ENCODE measurements around the gene E2F4. TPM values are rescaled to one million over a fixed set of nuclear protein-coding genes. Genes with fewer than 3 reads are reported as not detected.

E2F4 gene
- total and polyA plus RNA-seq, 2 donors (not counting 1 experiment from before 2014, with no cell fraction given): 106 to 188 TPM

GRCh38 chr16:67202426-67202825 lies 10.5 kb downstream of the E2F4 start:
- H3K27me3 Mint-ChIP-seq: no peaks in the 10 kb centered on the region
- peaks cover 5% of the 10 kb centered on the region for H3K4me1 Mint-ChIP-seq
- Histone ChIP-seq H3K4me2 (replicated peaks; ENCODE audit: low read depth, low read length, poor library complexity, severe bottlenecking) (no peak overlapping the region), H3K4me3 (ENCODE audit: control extremely low read depth in 1 of 5, extremely low read depth in 1 of 5, insufficient read depth in 1 of 5, low read depth in 2 of 5, low read length in 4 of 5) (no peak overlapping the region), H2AFZ (ENCODE audit: insufficient read depth, low read depth, low read length, poor library complexity, severe bottlenecking) (no peak overlapping the region), H3K27me3 (replicated peaks in 1 of 4; ENCODE audit: control extremely low read depth in 1 of 4, control insufficient read depth in 3 of 4, insufficient read depth in 4 of 4, low read length in 3 of 4) (no peaks in the 10 kb centered on the region), H3K4me1 (ENCODE audit: control insufficient read depth in 2 of 2, insufficient read depth in 2 of 2, low read length in 2 of 2) (no peaks in the 10 kb centered on the region), H4K20me1 (ENCODE audit: control insufficient read depth, insufficient read depth, low read length, poor library complexity, severe bottlenecking) (peaks cover 11% of the 10 kb centered on the region), H3K9me3 (ENCODE audit: control extremely low read depth in 1 of 3, control insufficient read depth in 2 of 3, insufficient read depth in 1 of 3, low read length in 2 of 3) (no peaks in the 10 kb centered on the region), H3K27ac (ENCODE audit: low read length in 2 of 2) (no peak overlapping the region), H3K9ac (ENCODE audit: low read length) (no peak overlapping the region), H3K79me2 (ENCODE audit: control insufficient read depth, insufficient read depth, low read length) (no peaks in the 10 kb centered on the region), H3K36me3 (replicated peaks in 1 of 2; ENCODE audit: control extremely low read depth in 1 of 2, control insufficient read depth in 1 of 2, extremely low read depth in 1 of 2, insufficient read depth in 2 of 2, low read length in 1 of 2) (peaks cover 0 to 37% of the 10 kb centered on the region in 2 experiments)
- ChIA-PET POLR2A (interaction anchor here (0.7 kb wide), 1 partner anchor 204 kb away, joined by 7 read pairs; no protein-coding TSS in a partner anchor), CTCF (no interaction called here)
- intact Hi-C loops (cut with micrococcal nuclease): no loop called here
- H3K9me3 Mint-ChIP-seq (ENCODE audit: insufficient read depth): no peaks in the 10 kb centered on the region
- H3K4me3 Mint-ChIP-seq: no peak overlapping the region
- DNase-seq: no peak
- TF ChIP-seq CTCF (IDR thresholded peaks at IDR 0.05): no peak
- TF ChIP-seq EZH2 (IDR thresholded peaks at IDR 0.05; ENCODE audit: borderline replicate concordance, insufficient read depth, low read depth, low read length, poor library complexity, severe bottlenecking): no peak
- no peak overlapping the region for H3K27ac Mint-ChIP-seq
- ATAC-seq (ENCODE audit: low read depth): no peak
- 98% methylated on average over 12 of the region's 12 CpGs for WGBS (ENCODE audit: insufficient coverage)

GRCh38 chr16:67202956-67203493 lies 11.1 kb downstream of the E2F4 start:
- Mint-ChIP-seq H3K27me3 (no peaks in the 10 kb centered on the region), H3K9me3 (ENCODE audit: insufficient read depth) (no peaks in the 10 kb centered on the region), H3K4me3 (no peak overlapping the region), H3K4me1 (peaks cover 5% of the 10 kb centered on the region), H3K27ac (no peak overlapping the region)
- Histone ChIP-seq H2AFZ (ENCODE audit: insufficient read depth, low read depth, low read length, poor library complexity, severe bottlenecking) (no peak overlapping the region), H3K9me3 (ENCODE audit: control extremely low read depth in 1 of 3, control insufficient read depth in 2 of 3, insufficient read depth in 1 of 3, low read length in 2 of 3) (no peaks in the 10 kb centered on the region), H3K79me2 (ENCODE audit: control insufficient read depth, insufficient read depth, low read length) (no peaks in the 10 kb centered on the region), H3K27me3 (replicated peaks in 1 of 4; ENCODE audit: control extremely low read depth in 1 of 4, control insufficient read depth in 3 of 4, insufficient read depth in 4 of 4, low read length in 3 of 4) (no peaks in the 10 kb centered on the region), H3K27ac (ENCODE audit: low read length in 2 of 2) (no peak overlapping the region), H3K9ac (ENCODE audit: low read length) (no peak overlapping the region), H3K4me2 (replicated peaks; ENCODE audit: low read depth, low read length, poor library complexity, severe bottlenecking) (no peak overlapping the region), H3K4me1 (ENCODE audit: control insufficient read depth in 2 of 2, insufficient read depth in 2 of 2, low read length in 2 of 2) (no peaks in the 10 kb centered on the region), H4K20me1 (ENCODE audit: control insufficient read depth, insufficient read depth, low read length, poor library complexity, severe bottlenecking) (peaks cover 5% of the 10 kb centered on the region), H3K36me3 (replicated peaks in 1 of 2; ENCODE audit: control extremely low read depth in 1 of 2, control insufficient read depth in 1 of 2, extremely low read depth in 1 of 2, insufficient read depth in 2 of 2, low read length in 1 of 2) (peaks cover 0 to 31% of the 10 kb centered on the region in 2 experiments), H3K4me3 (ENCODE audit: control extremely low read depth in 1 of 5, extremely low read depth in 1 of 5, insufficient read depth in 1 of 5, low read depth in 2 of 5, low read length in 4 of 5) (no peak overlapping the region)
- intact Hi-C loops (cut with micrococcal nuclease): no loop called here
- 95% methylated on average over 23 of the region's 23 CpGs for WGBS (ENCODE audit: insufficient coverage)
- no peak for DNase-seq
- ATAC-seq (ENCODE audit: low read depth): no peak
- ChIA-PET CTCF (no interaction called here), POLR2A (no interaction called here)
- TF ChIP-seq CTCF (IDR thresholded peaks at IDR 0.05) (no peak), EZH2 (IDR thresholded peaks at IDR 0.05; ENCODE audit: borderline replicate concordance, insufficient read depth, low read depth, low read length, poor library complexity, severe bottlenecking) (no peak)
